Stimulated activated CD8-positive, alpha-beta memory T cell treated with anti-CD3 and anti-CD28 coated beads, Interleukin-4, amount 100 ng/mL, for 1 hour (primary cell): ENCODE measurements around the gene TLE1.

Experiments used
- DNase-seq, 2 donors: peaks; one replicate each; pipeline ENCODE4 v3.0.0-alpha.2; 2020; ENCODE audit warnings: low read depth in 2 of 2, low spot score in 1 of 2

The TLE1 gene

GRCh38 chr9:81550207-81550583 is 139.2 kb downstream of the TLE1 start:
- no peak for DNase-seq

GRCh38 chr9:81549500-81550206 is 139.7 kb downstream of the TLE1 start:
- DNase-seq = no peak

- DNase-seq = no peak
Observed at GRCh38 chr9:81548911-81549310, 140.4 kb downstream of the TLE1 start.

DNA sequence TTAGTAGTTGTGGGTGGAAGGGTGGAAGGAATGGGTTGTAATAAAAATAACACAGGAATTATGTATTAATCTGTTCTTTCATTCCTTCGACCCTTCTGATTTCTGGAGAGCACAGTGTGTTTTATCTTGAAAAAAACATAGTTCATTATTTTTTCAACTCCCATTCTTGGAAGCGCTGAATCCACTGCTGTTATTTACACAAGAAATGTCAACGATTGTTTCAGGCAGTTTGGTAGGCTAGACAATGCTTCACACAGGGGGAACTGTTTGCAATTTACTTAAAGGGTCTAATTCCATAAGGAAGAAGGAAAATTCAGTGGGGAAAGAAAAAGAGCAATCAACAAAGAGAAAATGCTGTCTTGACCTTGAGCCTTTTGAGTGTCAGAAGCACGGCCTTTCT is 142.9 kb downstream of the TLE1 start:
- DNase-seq = no peak

DNA sequence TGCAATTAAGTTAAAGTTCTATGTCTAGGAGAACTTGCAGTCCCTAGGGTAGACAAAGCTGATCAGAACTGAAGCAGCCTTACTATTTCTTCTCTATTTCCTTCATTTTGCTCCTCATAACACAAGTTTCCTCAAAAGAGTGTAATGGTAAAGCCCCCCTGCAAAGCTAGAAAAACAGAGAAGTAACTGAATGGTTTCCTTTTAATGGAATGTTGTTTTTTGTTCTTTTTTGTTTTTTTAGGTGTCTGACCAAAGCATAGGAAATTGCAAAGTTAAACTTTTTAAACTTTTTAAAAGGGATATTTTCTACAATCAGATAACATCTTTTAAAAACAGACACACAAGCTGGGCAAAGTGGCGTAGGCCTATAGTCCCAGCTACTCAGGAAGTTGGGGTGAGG is 145.7 kb downstream of the TLE1 start:
- DNase-seq = no peak

DNA sequence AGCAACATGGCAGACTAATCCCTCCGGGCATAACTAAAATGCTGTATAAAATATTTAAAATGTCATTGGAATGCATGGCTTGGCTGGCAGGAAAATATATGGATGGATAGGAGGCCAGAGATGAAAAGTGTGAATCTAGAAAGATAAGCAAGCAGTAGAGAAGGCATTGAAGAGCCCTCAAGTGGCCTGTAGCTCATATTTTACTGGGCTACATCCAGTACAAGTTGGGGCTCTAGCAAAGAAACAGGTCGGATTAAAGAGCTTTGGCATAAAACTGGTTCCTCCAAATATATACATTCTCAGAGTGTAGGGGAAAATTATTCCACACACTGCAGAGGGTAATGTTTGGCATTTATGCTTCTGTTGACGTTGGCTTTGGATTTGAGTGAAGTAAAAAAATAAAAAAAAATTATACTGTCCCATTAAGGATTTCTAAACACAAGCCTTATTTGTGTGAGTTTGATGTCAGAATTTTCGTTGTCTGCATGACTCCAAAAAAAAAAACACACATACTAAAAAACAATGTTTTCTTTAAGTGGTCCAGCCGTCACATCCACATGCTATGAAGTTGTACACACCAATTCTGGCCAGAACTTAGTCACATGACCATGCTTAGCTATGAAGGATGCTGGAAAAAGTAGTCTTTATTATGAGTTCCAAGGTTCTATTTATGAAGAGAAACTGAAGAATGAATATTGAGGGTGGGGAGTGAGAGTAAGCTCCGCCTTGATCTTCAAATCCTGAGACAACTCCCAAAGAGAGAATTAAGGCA is 147.0 kb downstream of the TLE1 start:
- DNase-seq = no peak

- DNase-seq = no peak
Observed at GRCh38 chr9:81540142-81540710, 149.1 kb downstream of the TLE1 start.

DNA sequence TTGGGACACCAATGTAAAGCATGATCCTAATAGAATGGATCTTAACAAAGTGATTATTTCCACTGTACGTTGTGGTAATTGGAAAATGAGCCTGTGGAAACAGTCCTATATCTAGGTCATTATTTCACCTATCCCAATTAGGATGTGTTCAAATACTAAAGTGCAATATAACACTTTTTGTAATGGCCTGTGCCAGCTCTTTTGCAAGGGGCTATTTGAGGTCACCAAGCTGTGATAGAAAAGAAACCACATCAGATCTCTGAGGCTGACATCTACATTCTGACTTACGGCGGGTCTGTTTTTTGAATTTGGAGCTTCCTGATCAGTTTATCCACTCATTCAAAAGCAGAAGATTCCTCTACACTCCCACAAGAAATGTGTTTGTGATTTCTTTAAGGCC is 150.0 kb downstream of the TLE1 start:
- no peak for DNase-seq

DNA sequence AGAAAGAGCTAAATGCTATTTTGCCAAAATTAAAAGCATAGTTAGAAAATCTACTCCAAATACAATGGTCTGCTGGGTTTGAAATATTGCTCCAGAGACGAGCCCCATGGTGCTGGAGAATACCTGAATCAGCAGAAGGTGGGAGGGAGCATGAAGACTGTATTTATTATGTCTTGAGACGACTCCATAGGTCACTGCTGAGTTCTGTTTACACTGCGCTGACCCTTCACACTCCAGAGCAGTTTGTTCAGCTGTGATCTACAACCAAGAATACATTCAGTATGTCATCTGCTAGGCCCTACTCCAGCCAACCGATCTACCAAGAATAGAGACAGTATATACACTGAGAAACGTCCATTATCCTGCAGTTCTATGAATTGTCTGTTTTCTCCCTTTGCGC is 150.5 kb downstream of the TLE1 start:
- DNase-seq = no peak

GRCh38 chr9:81537964-81538363 is 151.4 kb downstream of the TLE1 start:
- no peak for DNase-seq

DNA sequence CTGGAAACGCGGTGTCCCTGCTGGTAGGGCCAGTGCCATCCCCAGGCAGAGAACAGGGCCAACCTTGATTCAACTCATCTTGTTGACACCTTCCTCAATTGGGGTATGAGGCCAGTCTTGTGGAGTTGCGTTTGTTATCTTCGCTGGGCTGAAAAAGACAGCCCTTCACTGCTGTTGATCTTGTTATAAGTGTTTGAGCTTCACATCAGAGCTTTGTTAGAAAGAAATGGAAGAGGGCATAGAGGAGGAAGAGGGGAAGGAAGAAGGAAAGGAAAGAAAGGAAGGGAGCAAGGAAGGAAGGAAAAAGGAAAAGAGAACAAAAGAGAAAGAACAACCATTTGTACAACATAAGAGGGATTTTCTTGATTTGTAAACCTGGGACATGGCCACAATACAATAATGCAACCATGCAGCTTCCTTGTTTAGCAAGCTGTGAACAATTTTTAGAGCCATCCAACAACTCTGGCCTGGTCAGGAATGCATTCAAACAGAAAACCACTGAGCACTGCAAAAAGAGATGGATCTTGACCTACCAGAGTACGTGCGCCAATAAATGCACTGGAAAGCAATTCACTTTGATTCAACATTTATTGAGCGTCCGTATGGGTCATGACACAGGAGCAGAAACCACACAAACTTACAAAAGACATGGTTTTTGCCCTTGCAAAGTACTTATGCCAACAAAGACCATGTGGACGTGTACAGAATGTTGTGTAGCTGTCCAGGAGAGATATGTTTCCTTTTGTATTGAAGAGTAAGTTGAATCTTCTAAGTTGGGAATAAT is 152.9 kb downstream of the TLE1 start:
- DNase-seq = no peak

- DNase-seq = no peak
Observed at GRCh38 chr9:81535542-81536241, 153.7 kb downstream of the TLE1 start.

- no peak for DNase-seq
Observed at GRCh38 chr9:81534138-81534875, 155.0 kb downstream of the TLE1 start.
